ENCODE results near the gene RECQL.

- TF ChIP-seq CTCF (IDR thresholded peaks at IDR 0.05), result no peak
- TF ChIP-seq POLR2A (IDR thresholded peaks at IDR 0.05), result no peak
Measured at GRCh38 chr12:21475552-21475951, 25.9 kb downstream of the RECQL start.
